H9 (cell line): Measurements from ENCODE around the gene CTPS1. TPM values are rescaled to one million over a fixed set of nuclear protein-coding genes. Genes with fewer than 3 reads are reported as not detected.

ENCODE experiments used
- DNase-seq: peaks from one replicate; pipeline ENCODE4 v3.0.0-alpha.2; 2017
- H2AFZ ChIP-seq: one replicate; pipeline ENCODE4 v1.6.1; 2013; ENCODE audit warnings: mild to moderate bottlenecking, low read length, control low read depth, moderate library complexity
- H2AK5ac ChIP-seq: 2 replicates; pipeline ENCODE4 v1.6.1; 2013; ENCODE audit warnings: low read length, control low read depth, mixed read lengths; ENCODE audit not compliant: insufficient read length
- H2BK120ac ChIP-seq: one replicate; pipeline ENCODE4 v1.6.1; 2013; ENCODE audit warnings: low read depth, mild to moderate bottlenecking, low read length, control low read depth, inconsistent platforms; ENCODE audit not compliant: poor library complexity, severe bottlenecking
- H2BK12ac ChIP-seq: 2 replicates; pipeline ENCODE4 v1.6.1; 2013; ENCODE audit warnings: low read length, control low read depth, mixed read lengths, low read depth; ENCODE audit not compliant: insufficient read length
- H2BK15ac ChIP-seq: 2 replicates; pipeline ENCODE4 v1.6.1; 2013; ENCODE audit warnings: low read depth, low read length, control low read depth
- H2BK20ac ChIP-seq: one replicate; pipeline ENCODE4 v1.6.1; 2013; ENCODE audit warnings: low read depth, mild to moderate bottlenecking, low read length, control low read depth, inconsistent platforms; ENCODE audit not compliant: poor library complexity, severe bottlenecking
- H2BK5ac ChIP-seq: 2 replicates; pipeline ENCODE4 v1.6.1; 2013; ENCODE audit warnings: low read length, control low read depth, mixed read lengths; ENCODE audit not compliant: insufficient read length
- H3K14ac ChIP-seq: 2 replicates; pipeline ENCODE4 v1.6.1; 2013; ENCODE audit warnings: low read length, control low read depth; ENCODE audit not compliant: insufficient read depth
- H3K18ac ChIP-seq: 2 replicates; pipeline ENCODE4 v1.6.1; 2013; ENCODE audit warnings: low read depth, mild to moderate bottlenecking, mixed read lengths, low read length, control low read depth; ENCODE audit not compliant: insufficient read length
- H3K23ac ChIP-seq: 2 replicates; pipeline ENCODE4 v1.6.1; 2013; ENCODE audit warnings: low read length, control low read depth, mixed read lengths, low read depth; ENCODE audit not compliant: insufficient read length
- H3K23me2 ChIP-seq: 2 replicates; pipeline ENCODE4 v1.6.1; 2013; ENCODE audit warnings: low read depth, mild to moderate bottlenecking, mixed read lengths, low read length, control low read depth; ENCODE audit not compliant: insufficient read length, poor library complexity, severe bottlenecking
- H3K27ac ChIP-seq: 2 replicates; pipeline ENCODE4 v1.5.1; 2013; ENCODE audit warnings: low read length, control low read depth, mixed read lengths, low read depth; ENCODE audit not compliant: insufficient read length
- H3K27me3 ChIP-seq: 2 replicates; pipeline ENCODE4 v1.6.1; 2013; ENCODE audit warnings: low read length, control low read depth, inconsistent platforms; ENCODE audit not compliant: insufficient read depth
- H3K4ac ChIP-seq: 2 replicates; pipeline ENCODE4 v1.6.1; 2013; ENCODE audit warnings: low read depth, mild to moderate bottlenecking, control low read depth, inconsistent platforms, low read length, moderate library complexity
- H3K4me1 ChIP-seq: 2 replicates; pipeline ENCODE4 v1.6.1; 2013; ENCODE audit warnings: low read length, control low read depth, inconsistent platforms; ENCODE audit not compliant: insufficient read depth
- H3K4me2 ChIP-seq: 2 replicates; pipeline ENCODE4 v1.6.1; 2013; ENCODE audit warnings: low read length, control low read depth, mixed read lengths; ENCODE audit not compliant: insufficient read length, insufficient read depth
- H3K56ac ChIP-seq: 2 replicates; pipeline ENCODE4 v1.6.1; 2013; ENCODE audit warnings: low read depth, mild to moderate bottlenecking, mixed read lengths, low read length, control low read depth; ENCODE audit not compliant: insufficient read length
- H3K79me1 ChIP-seq: 2 replicates; pipeline ENCODE4 v1.6.1; 2013; ENCODE audit warnings: low read depth, mild to moderate bottlenecking, moderate library complexity, low read length, control low read depth, inconsistent platforms; ENCODE audit not compliant: insufficient read depth, poor library complexity, severe bottlenecking
- H3K79me2 ChIP-seq: 2 replicates; pipeline ENCODE4 v1.6.1; 2013; ENCODE audit warnings: low read length, control low read depth, inconsistent platforms; ENCODE audit not compliant: insufficient read depth
- H3K9ac ChIP-seq: 2 replicates; pipeline ENCODE4 v1.6.1; 2013; ENCODE audit warnings: low read length, control low read depth, mixed read lengths; ENCODE audit not compliant: insufficient read length; ENCODE audit errors: extremely low read depth
- H3K9me3 ChIP-seq: one replicate; pipeline ENCODE4 v1.6.1; 2013; ENCODE audit warnings: low read depth, low read length, inconsistent platforms; ENCODE audit not compliant: control insufficient read depth
- H3T11ph ChIP-seq: one replicate; pipeline ENCODE4 v1.6.1; 2013; ENCODE audit warnings: mild to moderate bottlenecking, low read length, control low read depth, inconsistent platforms
- H4K20me1 ChIP-seq: one replicate; pipeline ENCODE4 v1.6.1; 2013; ENCODE audit not compliant: control insufficient read depth, insufficient read length, insufficient read depth
- H4K5ac ChIP-seq: 2 replicates; pipeline ENCODE4 v1.6.1; 2013; ENCODE audit warnings: low read depth, mild to moderate bottlenecking, mixed read lengths, low read length, control low read depth; ENCODE audit not compliant: insufficient read length
- H4K8ac ChIP-seq: replicated peaks from 2 replicates; pipeline ENCODE4 v1.6.1; 2013; ENCODE audit warnings: low read length, control low read depth, mixed read lengths, low read depth; ENCODE audit not compliant: insufficient read length
- H4K91ac ChIP-seq: 2 replicates; pipeline ENCODE4 v1.6.1; 2013; ENCODE audit warnings: low read depth, mild to moderate bottlenecking, moderate library complexity, mixed read lengths, low read length, control low read depth; ENCODE audit not compliant: insufficient read length
- H3K27ac Mint-ChIP-seq, 3 experiments: 2 replicates in 2 of 3; 3 replicates in 1 of 3; pipeline ENCODE4 v1.8.0; 2020 to 2021; ENCODE audit warnings: mixed read lengths in 3 of 3, mild to moderate bottlenecking in 1 of 3, moderate library complexity in 1 of 3
- H3K27me3 Mint-ChIP-seq: 2 replicates; pipeline ENCODE4 v1.8.0; 2021; ENCODE audit warnings: low read depth, mild to moderate bottlenecking, moderate library complexity, mixed read lengths
- H3K36me3 Mint-ChIP-seq, 3 experiments: 2 replicates in 2 of 3; 3 replicates in 1 of 3; pipeline ENCODE4 v1.8.0; 2020 to 2021; ENCODE audit warnings: low read depth in 3 of 3, mixed read lengths in 3 of 3; ENCODE audit not compliant: insufficient read depth in 1 of 3
- H3K4me1 Mint-ChIP-seq, 2 experiments: 2 replicates each; pipeline ENCODE4 v1.8.0; 2020; ENCODE audit warnings: mixed read lengths in 2 of 2
- H3K4me3 Mint-ChIP-seq, 2 experiments: 2 replicates in 1 of 2; 3 replicates in 1 of 2; pipeline ENCODE4 v1.8.0; 2020 to 2021; ENCODE audit warnings: mild to moderate bottlenecking in 2 of 2, mixed read lengths in 2 of 2, moderate library complexity in 1 of 2
- H3K9me3 Mint-ChIP-seq, 2 experiments: 2 replicates in 1 of 2; 3 replicates in 1 of 2; pipeline ENCODE4 v1.8.0; 2020; ENCODE audit warnings: mild to moderate bottlenecking in 2 of 2, mixed read lengths in 2 of 2, moderate library complexity in 1 of 2
- WGBS: extraction: QIAGEN DNeasy Blood & Tissue Kit; methylation state at CpG from one replicate; pipeline ENCODE4 v1.1.7; 2013; ENCODE audit warnings: missing lambda C conversion rate, low lambda C conversion rate, mixed read lengths; ENCODE audit not compliant: insufficient read length; ENCODE audit errors: extremely low coverage; 5-methylcytosine and 5-hydroxymethylcytosine counted together
- total RNA-seq: library from RNA; stranded (reverse); gene quantifications from 2 replicates; pipeline ENCODE4 v1.2.1, GENCODE V29; 2021
- TF ChIP-seq, protein P1 (sequence below): fragments of 200-600 bp; sonication (generic); conservative IDR thresholded peaks from 3 replicates; pipeline ENCODE4 v1.8.0; 2021; ENCODE audit warnings: antibody characterized with exemption, mild to moderate bottlenecking

The CTPS1 gene
- total RNA-seq, 1 experiment from 2014 or later, result 105 TPM

DNA sequence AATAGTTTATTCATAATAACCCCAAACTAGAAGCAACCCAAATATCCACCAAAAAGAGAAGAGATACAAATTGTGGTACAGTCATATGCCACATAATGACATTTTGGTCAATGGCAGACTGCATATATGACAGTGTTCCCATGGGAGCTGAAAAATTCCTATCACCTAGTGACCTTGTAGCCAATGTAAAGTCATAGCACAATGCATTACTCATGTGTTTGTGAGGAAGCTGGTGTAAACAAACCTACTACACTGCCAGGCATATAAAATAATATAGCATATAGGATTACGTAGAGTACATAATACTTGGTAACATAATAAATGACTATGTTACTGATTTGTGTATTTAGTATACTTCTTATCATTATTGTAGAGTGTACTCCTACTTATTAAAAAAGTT lies 71.5 kb downstream of the CTPS1 start:
- H4K20me1 ChIP-seq, result no peaks in the 10 kb centered on the region
- no peaks in the 10 kb centered on the region for H3K4me1 ChIP-seq
- no CpG with 5 or more reads among the region's 1 CpG for WGBS
- no peak overlapping the region for H2BK12ac ChIP-seq
- H3K14ac ChIP-seq, result no peak overlapping the region
- Mint-ChIP-seq H3K4me3 (no peak overlapping the region), H3K36me3 (peaks cover 9 to 29% (median 25%) of the 10 kb centered on the region in 3 experiments; a peak in 6 of 7 replicates), H3K27ac (no peak overlapping the region), H3K27me3 (no peaks in the 10 kb centered on the region), H3K4me1 (peaks cover 4% of the 10 kb centered on the region in 2 experiments; a peak in 1 of 4 replicates), H3K9me3 (no peaks in the 10 kb centered on the region)
- no peak overlapping the region for H2AK5ac ChIP-seq
- no peak overlapping the region for H2BK20ac ChIP-seq
- no peak overlapping the region for H3K4ac ChIP-seq
- no peak overlapping the region for H3K18ac ChIP-seq
- DNase-seq, result no peak
- no peaks in the 10 kb centered on the region for H3K79me2 ChIP-seq
- no peak overlapping the region for H3K56ac ChIP-seq
- H3K9ac ChIP-seq, result no peak overlapping the region
- H3K23ac ChIP-seq, result no peak overlapping the region
- H3T11ph ChIP-seq, result no peak overlapping the region
- H3K4me2 ChIP-seq, result no peak overlapping the region
- no peaks in the 10 kb centered on the region for H3K9me3 ChIP-seq
- H3K23me2 ChIP-seq, result no peaks in the 10 kb centered on the region
- no peak overlapping the region for H3K27ac ChIP-seq
- TF ChIP-seq, protein P1, sequence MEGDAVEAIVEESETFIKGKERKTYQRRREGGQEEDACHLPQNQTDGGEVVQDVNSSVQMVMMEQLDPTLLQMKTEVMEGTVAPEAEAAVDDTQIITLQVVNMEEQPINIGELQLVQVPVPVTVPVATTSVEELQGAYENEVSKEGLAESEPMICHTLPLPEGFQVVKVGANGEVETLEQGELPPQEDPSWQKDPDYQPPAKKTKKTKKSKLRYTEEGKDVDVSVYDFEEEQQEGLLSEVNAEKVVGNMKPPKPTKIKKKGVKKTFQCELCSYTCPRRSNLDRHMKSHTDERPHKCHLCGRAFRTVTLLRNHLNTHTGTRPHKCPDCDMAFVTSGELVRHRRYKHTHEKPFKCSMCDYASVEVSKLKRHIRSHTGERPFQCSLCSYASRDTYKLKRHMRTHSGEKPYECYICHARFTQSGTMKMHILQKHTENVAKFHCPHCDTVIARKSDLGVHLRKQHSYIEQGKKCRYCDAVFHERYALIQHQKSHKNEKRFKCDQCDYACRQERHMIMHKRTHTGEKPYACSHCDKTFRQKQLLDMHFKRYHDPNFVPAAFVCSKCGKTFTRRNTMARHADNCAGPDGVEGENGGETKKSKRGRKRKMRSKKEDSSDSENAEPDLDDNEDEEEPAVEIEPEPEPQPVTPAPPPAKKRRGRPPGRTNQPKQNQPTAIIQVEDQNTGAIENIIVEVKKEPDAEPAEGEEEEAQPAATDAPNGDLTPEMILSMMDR, result no peak
- H2AFZ ChIP-seq, result no peak overlapping the region
- no peak overlapping the region for H2BK5ac ChIP-seq
- no peak overlapping the region for H4K91ac ChIP-seq
- H3K27me3 ChIP-seq, result no peaks in the 10 kb centered on the region
- no peak overlapping the region for H2BK120ac ChIP-seq
- H4K5ac ChIP-seq, result no peak overlapping the region
- no peak overlapping the region for H2BK15ac ChIP-seq
- H3K79me1 ChIP-seq, result no peaks in the 10 kb centered on the region
- no peak overlapping the region for H4K8ac ChIP-seq
